Measurements from ENCODE around the gene CFAP77. TPM values are rescaled to one million over a fixed set of nuclear protein-coding genes. Genes with fewer than 3 reads are reported as not detected.

Gene CFAP77
- total and polyA plus RNA-seq, 9 of the 15 experiments (the other 6 are each of a cell fraction or from before 2014, with no cell fraction given): not detected

DNA sequence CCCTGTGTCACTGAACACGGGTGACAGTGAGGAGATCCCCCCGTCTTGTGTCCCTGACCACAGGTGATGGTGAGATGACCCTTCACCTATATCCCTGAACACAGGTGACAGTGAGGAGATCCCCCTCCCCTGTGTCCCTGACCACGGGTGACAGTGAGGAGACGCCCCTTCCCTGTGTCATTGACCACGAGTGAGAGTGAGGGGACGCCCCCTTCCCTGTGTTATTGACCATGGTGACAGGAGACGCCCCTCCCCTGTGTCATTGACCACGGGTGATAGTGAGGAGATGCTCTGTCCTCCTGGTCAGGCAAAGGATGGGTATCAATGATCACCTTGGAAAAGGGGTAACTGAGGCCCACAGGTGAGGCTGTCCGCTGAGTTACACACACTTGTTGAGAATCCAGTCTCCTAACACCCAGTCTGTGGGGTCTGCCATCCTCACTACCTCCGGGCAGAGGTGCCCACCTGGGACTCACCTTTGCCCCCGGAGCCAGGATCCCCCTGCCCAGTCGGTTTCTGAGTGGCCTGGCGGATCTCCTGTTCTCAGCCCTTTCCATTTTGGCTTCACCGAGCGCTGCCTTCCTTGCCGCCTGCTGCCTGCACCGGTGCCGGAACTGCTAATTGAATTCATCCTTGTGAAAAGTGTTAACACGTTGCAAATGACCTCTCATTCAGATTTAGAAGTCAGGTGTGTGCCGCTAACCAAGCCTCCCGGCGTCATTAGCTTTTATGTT is 104.2 kb downstream of the CFAP77 start:
- H3K79me2 ChIP-seq (ENCODE audit: control insufficient read depth, insufficient read depth, low read length): no peaks in the 10 kb centered on the region
- ATAC-seq (no peak), FAIRE-seq (no peak), DNase-seq (ENCODE audit: extremely low read depth in 1 of 4, low spot score in 3 of 4) (no peak)
- no peak overlapping the region for H2AFZ ChIP-seq (ENCODE audit: low read depth, low read length)
- no peaks in the 10 kb centered on the region for H3K9me1 ChIP-seq (ENCODE audit: control insufficient read depth, insufficient read depth, low read length)
- no peaks in the 10 kb centered on the region for H3K36me3 ChIP-seq (ENCODE audit: control insufficient read depth, insufficient read depth, low read length)
- no peak overlapping the region for H3K27ac ChIP-seq (ENCODE audit: extremely low read depth, low read depth, low read length)
- in situ Hi-C loops (cut with MboI): no loop called here
- no peak overlapping the region for H3K4me3 ChIP-seq
- H4K20me1 ChIP-seq (replicated peaks; ENCODE audit: control insufficient read depth, insufficient read depth, low read length): peaks cover 10% of the 10 kb centered on the region; the same call in 1 of the 2 replicates
- peaks cover 49 to 86% of the 10 kb centered on the region in 2 experiments for H3K27me3 ChIP-seq (ENCODE audit: control insufficient read depth in 2 of 2, insufficient read depth in 2 of 2, low read length in 2 of 2)
- 7% methylated on average over 22 of the region's 22 CpGs for WGBS (ENCODE audit: insufficient coverage, low coverage, missing lambda C conversion rate)
- ChIA-PET CTCF (ENCODE audit: low intra/inter-chr PET ratio) (no interaction called here), POLR2A (interaction anchor here (0.7 kb wide), 1 partner anchor 10 kb away, joined by 3 read pairs; no protein-coding TSS in a partner anchor)
- no peaks in the 10 kb centered on the region for H3K9me3 ChIP-seq (replicated peaks; ENCODE audit: control insufficient read depth, insufficient read depth, low read depth, low read length)
- TF ChIP-seq ZNF699 (CRISPR knock-in tag; IDR thresholded peaks at IDR 0.05; ENCODE audit: insufficient replicate concordance) (no peak), ZNF347 (CRISPR knock-in tag; IDR thresholded peaks at IDR 0.05; ENCODE audit: low read depth) (no peak)
- H3K9ac ChIP-seq (ENCODE audit: insufficient read depth in 1 of 2, low read depth in 2 of 2, low read length in 2 of 2): no peak overlapping the region
- intact Hi-C loops (cut with micrococcal nuclease): no loop called here
- H3K4me1 ChIP-seq (replicated peaks in 1 of 2; ENCODE audit: control insufficient read depth in 2 of 2, insufficient read depth in 2 of 2, low read length in 2 of 2): peaks cover 0 to 8% of the 10 kb centered on the region in 2 experiments; a peak in 1 of 5 replicates
- no peak overlapping the region for H3K4me2 ChIP-seq (ENCODE audit: insufficient read depth, low read length)
- no TSS peak for BruUV-seq (replicated peaks)

DNA sequence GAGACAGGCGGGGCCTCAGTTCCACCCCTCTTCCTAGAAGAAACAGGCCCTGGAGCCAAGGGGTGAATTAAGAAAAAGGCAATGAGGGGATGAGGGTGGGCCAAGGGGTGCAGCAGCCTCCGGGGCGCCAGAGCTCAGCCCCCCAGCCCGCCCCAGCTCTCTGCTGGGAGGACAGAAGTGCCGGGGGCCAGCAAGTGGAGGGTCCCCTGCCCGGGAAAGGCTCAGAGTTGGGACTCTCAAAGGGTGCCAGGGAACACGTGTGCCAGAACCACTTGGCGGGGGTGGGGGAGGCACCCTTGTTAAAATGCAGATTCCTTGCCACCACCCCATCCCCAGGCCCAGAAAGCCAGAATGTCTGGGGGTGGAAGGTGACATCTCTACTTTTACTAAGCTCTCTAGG is 104.8 kb downstream of the CFAP77 start:
- Histone ChIP-seq H3K36me3 (ENCODE audit: control insufficient read depth, insufficient read depth, low read length) (no peaks in the 10 kb centered on the region), H3K9me3 (replicated peaks; ENCODE audit: control insufficient read depth, insufficient read depth, low read depth, low read length) (no peaks in the 10 kb centered on the region), H3K9ac (ENCODE audit: insufficient read depth in 1 of 2, low read depth in 2 of 2, low read length in 2 of 2) (no peak overlapping the region), H3K4me1 (replicated peaks in 1 of 2; ENCODE audit: control insufficient read depth in 2 of 2, insufficient read depth in 2 of 2, low read length in 2 of 2) (peaks cover 0 to 8% of the 10 kb centered on the region in 2 experiments; a peak in 1 of 5 replicates), H4K20me1 (replicated peaks; ENCODE audit: control insufficient read depth, insufficient read depth, low read length) (peaks cover 10% of the 10 kb centered on the region; the same call in 1 of the 2 replicates), H3K79me2 (ENCODE audit: control insufficient read depth, insufficient read depth, low read length) (no peaks in the 10 kb centered on the region), H3K27me3 (ENCODE audit: control insufficient read depth in 2 of 2, insufficient read depth in 2 of 2, low read length in 2 of 2) (peaks cover 49 to 80% of the 10 kb centered on the region in 2 experiments), H3K9me1 (ENCODE audit: control insufficient read depth, insufficient read depth, low read length) (no peaks in the 10 kb centered on the region), H3K4me2 (ENCODE audit: insufficient read depth, low read length) (no peak overlapping the region), H3K27ac (ENCODE audit: extremely low read depth, low read depth, low read length) (no peak overlapping the region), H3K4me3 (no peak overlapping the region), H2AFZ (ENCODE audit: low read depth, low read length) (no peak overlapping the region)
- in situ Hi-C loops (cut with MboI): no loop called here
- ChIA-PET CTCF (ENCODE audit: low intra/inter-chr PET ratio) (no interaction called here), POLR2A (interaction anchor here (0.6 to 0.7 kb wide), 3 partner anchors 11 to 287 kb away, joined by 3 to 5 read pairs (median 5); no protein-coding TSS in a partner anchor)
- DNase-seq (ENCODE audit: extremely low read depth in 1 of 4, low spot score in 3 of 4) (no peak), FAIRE-seq (no peak), ATAC-seq (no peak)
- intact Hi-C loops (cut with micrococcal nuclease): no loop called here
- BruUV-seq (replicated peaks): no TSS peak
- 0% methylated on average over 8 of the region's 8 CpGs for WGBS (ENCODE audit: insufficient coverage, low coverage, missing lambda C conversion rate)
- TF ChIP-seq MLLT1 (IDR thresholded peaks at IDR 0.05) (no peak), NONO (IDR thresholded peaks at IDR 0.05; ENCODE audit: low read depth in 2 of 2, low read length in 1 of 2) (no peak), ZMIZ1 (IDR thresholded peaks at IDR 0.05; ENCODE audit: low read depth in 2 of 2, low read length in 2 of 2) (no peak), ZC3H4 (CRISPR knock-in tag; IDR thresholded peaks at IDR 0.05; ENCODE audit: borderline replicate concordance) (no peak), ZNF586 (CRISPR knock-in tag; conservative IDR thresholded peaks at IDR 0.05) (no peak)

Data from K562 (cell line).